HG03565 (cell line): Measurements from ENCODE around the gene RBM8A.

Experiments
- ATAC-seq: cut with Tn5 transposase; IDR thresholded peaks from one replicate; pipeline ENCODE4 v1.9.1; 2021; ENCODE audit warnings: mild to moderate bottlenecking, moderate library complexity; ENCODE audit not compliant: unreplicated experiment

The RBM8A gene

DNA sequence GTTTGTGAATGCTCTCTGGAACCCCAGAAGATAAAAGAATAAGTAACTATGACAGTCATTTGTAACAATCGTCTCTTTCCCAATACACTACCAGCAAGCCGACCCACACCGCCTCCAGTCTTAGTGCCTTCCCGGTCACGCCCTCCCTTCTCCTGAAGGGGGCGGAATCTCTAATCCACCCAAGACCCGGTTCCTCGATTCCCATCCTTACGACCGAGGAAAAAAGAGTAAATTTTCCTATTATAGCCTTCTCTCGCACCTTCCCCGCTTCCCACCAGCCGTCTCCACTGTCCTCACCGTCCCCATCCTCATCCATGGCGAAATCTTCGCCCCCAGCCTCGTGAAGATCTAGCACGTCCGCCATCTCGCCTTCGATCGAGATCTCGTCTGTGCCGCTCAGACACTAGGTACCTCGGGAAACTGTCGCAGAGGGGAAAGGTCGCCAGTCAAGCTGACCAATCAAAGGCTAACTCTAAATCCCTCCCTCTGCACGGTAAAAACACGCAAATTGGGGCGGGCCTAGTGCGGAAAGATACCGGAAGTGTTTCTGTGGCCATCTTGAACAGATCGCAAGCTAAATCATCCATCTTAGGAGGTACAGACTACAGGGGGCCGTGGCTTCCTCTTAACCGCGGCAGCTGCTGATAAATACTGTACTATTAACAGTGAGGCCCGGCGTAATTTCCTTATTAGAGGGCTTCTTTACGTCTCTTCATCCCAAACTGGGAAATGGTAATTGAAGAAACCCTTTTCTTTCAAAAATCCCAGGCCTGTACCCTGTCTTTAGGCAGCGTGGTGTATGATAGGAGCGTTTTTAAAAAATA is at the start of gene RBM8A:
TSS of gene RBM8A (minus strand) at position 422 of the 824 bp plus-strand sequence. CDS start at position 364, 58 bp downstream.
- ATAC-seq = peak; percentile 87

DNA sequence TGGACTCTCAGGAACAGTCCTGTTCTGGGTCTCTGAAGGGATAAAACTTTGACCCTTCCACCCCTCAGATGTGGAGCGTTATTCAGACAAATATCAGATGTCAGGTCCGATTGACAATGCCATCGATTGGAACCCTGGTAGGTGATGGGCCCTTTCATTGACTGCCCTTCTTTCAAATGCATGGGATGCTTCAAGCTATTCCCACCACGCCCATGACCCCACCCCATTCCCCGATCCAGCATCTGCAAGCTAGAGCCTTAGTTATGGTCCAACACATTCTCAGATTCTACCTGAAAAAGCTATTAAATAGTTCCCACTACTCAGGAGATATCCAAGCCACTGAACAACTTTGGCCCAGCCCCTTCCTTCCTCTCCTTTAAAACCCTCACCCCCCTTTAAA is 49.7 kb upstream of the RBM8A start:
- no peak for ATAC-seq

DNA sequence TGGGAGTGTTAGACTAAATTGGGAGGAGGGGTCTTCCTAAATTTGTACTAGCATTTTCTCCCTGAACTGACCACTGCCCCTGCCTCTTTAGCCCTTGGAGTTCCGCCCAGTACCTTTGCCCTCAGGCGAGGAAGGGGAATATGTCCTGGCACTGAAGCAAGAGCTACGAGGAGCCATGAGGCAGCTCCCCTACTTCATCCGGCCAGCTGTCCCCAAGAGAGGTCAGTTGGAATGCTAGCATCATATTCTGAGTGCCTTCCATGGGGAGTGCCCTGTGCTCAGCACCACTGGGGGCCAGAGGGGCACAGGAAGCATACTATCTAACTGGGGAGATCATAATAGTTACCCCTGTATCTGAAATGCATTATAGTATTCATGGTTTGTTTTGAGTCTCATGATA is 47.9 kb upstream of the RBM8A start:
- ATAC-seq = no peak

DNA sequence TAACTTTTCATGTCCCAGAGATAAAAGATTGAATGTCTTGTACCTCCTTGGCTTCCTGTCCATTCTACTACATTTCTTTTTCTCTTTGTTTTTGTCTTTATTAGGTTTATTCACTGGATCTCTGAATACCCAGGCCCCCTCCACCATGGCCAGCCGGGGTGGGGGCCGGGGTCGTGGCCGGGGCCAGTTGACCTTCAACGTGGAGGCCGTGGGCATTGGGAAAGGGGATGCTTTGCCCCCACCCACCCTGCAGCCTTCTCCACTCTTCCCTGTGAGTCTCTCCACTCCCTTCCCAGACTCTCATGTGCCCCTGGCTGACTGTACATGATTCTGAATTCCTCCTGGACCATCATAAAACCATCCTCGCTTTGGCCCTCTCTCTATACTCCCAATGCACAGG is 47.4 kb upstream of the RBM8A start:
- no peak for ATAC-seq

DNA sequence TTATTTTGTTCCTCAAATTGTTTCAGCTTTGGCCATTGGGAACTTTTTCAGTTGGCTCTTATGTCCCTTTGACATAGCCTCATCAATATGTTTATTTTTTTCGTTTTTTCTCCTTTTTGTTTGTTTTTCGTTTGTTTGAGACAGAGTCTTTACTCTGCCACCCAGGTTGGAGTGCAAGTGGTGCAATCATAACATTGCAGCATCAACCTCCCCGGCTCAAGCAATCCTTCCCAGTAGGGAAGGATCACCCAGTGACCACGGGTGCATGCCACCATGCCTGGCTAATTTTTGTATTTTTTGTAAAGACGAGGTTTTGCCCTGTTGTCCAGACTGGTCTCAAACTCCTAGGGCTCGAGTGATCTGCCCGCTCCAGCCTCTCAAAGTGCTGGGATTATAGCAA is 45.3 kb upstream of the RBM8A start:
- ATAC-seq = no peak

DNA sequence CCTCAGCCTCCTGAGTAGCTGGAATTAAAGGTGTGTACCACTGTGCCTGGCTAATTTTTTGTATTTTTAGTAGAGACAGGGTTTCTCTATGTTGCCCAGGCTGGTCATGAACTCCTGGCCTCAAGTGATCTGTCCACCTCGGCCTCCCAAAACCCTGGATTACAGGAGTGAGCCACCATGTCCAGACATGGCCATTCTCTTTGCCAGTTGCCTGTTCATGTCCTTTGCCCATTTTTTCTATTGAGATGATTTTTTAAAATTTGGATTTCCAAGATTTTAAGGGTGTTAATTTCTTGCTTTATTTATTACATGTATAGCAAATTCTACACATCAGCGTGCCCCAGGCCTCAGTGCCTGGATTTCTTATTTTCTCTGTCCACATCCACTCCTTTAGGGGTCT is 40.0 kb upstream of the RBM8A start:
- ATAC-seq = no peak

DNA sequence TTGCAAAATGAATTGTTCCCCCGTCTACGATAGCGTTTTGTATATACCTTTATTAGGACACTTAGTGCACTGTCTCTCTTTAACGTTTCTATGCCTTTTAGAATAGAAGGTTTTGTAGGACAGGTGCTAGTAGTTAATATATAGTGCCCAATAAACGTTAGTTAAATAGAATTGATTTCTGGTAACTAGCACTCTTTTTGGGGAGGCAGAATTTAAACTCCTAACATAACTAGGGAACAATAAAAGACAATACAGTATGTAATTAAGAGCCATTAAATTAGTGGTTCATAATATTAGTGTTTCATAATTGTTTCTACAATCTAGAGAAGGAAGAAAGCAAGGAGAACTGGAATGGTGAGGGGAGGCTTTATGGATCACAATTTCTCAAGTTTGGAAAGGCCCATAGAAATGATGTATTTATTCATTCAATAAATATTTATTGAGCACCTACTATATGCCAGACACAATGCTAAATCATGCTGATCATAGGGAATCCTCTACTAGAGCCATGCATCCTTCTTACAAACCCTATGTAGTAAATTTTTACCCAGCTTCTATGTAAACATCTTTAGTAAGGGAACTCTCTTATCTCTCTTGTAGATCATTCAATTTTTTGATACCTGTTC is 37.9 kb upstream of the RBM8A start:
- no peak for ATAC-seq

DNA sequence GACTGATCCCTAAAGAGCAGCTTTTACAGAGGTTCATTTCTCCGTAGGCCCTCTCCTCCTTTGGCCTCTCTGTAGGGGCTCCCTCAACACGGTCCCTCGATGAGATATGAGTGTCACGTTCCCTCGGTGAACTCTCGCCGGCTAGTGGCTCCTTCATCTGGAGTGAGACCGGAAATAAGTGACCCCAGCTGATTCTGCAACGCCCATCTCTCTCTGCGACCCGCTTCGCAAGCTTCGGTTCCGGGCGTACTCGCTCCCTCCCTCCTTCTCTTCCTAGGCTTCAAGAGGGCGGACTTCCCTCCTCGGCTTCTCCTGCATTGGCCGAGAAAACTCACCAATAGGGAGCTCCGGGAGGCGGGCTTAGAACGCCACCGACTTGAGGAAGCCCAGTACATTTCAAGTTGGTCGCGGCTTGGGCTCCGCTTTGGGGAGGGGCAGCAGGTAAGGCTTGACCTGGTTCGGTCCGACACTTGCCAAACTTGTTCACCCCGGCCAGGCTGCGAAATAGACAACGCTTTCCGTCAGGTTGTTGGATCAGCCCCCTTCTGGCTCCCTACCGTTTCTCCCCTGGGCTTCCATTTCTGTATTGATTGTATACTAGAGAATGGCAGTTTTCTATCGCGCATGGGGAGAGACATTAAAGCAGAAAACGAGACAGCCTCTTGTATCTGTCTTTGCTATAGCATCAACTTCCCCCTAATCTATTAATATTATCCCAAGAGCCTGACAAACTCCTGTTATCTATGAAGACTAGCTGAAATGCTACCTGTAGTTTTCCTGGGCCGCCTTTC is 37.2 kb upstream of the RBM8A start, which contains the start of the genes ANKRD34A and POLR3GL:
TSS of gene ANKRD34A (minus strand) at position 248 of the 791 bp plus-strand sequence. CDS start 2,816 bp downstream, outside the sequence.
TSS of gene POLR3GL (plus strand) at position 363 of the 791 bp plus-strand sequence. CDS start 10,176 bp downstream, outside the sequence.
- peak; percentile 67 for ATAC-seq

DNA sequence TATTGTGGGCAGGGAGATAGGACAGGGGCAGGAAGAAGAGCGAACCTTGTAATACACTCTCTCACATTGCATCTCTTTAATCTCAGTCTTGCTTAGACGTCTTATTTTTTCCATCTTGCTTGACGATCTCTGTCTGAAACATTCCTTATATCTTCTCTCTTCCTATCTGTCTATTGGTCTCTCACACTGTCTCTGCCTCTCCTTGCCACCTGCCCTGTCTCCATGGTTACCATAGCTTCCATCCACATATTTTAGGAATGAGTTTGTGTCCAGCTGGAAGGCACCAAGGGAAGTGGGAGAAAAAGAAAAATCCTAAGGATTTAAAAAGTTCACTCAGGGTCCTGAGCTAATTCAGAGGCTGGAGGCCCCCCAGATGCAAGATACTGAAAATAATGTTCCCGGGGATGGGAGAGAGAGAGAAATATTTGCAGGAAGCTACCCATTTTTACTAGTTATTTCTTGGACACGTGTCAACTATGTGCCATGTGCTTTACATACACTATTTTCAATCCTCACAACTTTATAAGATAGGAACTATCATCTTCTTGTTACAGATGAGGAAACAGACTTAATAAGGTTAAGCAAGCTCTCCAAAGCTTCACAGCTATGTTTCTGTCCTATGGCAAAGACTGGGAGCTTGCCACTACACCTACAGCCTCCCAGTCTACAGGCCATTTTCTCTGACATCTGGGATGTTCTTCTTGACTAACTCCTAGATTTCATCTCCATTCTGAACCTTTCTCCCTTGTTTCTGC is 36.2 kb upstream of the RBM8A start:
- ATAC-seq = no peak

DNA sequence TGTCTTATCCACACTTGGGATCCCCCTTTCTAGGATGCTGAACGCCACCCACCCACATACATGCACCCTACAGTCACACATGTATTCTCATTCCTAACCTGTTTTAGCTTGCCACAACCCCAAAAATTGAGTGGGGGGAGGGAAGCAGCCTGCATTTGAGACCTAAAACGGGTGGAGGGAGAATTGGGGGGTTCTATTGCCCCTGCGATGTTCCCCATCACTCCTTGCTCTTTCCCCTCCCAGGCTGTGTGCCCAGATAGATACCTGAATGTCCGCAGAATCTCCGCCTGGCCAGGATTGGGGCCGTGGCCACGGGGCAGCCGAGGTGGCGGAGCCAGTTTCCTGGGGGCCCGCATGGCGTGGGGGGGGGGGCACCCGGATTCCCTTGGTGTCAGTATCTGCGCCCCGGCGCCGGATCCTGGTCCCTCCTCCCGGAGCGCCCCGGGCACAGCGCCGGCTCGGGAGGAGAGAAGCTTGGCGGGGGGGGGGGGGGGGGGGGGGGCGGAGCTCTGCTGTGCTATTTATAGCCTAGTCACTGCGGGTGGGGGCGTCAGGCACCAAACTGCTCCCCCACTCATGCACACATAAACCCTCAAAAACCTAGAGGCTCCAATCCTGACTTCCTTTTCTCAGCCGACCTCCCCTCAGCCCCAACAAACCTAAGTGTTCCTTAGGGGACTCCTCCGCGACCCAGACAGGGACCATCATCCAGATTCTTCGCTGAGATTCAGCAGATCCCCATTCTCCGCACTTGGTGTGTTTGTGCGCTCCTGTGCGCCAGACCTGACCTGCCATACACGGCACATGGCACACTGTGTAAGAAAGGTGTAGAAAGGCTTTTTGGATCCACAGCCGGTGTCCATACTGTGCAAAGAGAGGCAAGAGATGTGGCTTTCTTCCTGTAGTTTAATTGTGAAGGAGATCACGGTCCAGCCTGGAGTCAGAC is 35.1 kb upstream of the RBM8A start:
- no peak for ATAC-seq

DNA sequence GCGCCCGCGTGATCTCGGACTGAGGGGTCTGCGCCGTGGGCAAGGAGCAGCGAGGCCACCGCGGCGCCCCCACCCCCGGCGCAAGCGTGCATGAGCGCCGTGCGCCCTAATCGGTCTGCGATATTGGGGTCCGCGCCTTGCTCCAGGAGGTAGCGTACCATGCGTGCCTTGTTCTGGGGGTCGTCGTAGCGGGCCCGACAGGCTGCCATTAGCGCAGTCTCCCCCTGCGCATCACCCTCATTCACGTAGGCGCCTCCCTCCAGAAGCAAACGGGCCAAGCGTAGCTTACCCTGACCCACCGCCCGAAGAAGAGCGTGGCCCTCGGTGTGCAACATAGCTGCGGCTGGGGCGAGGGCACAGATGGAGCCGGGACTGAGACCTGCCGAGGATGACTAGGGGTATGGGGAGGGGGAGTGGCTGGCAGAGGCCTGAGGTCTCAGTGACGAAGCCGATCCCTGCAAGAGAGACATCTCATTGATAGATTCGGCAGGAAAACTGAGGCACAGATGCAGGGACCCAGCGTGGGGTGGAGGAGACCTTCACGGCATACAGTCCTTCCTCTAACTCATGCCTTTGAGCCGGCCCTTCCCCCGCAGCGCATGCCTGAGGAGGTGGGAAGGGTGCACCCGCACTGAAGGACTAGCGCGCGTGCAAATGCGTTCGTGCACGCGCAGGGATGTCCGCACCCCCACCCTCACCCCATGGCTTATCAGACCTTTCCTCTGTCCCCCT is 34.3 kb upstream of the RBM8A start:
- no peak for ATAC-seq

DNA sequence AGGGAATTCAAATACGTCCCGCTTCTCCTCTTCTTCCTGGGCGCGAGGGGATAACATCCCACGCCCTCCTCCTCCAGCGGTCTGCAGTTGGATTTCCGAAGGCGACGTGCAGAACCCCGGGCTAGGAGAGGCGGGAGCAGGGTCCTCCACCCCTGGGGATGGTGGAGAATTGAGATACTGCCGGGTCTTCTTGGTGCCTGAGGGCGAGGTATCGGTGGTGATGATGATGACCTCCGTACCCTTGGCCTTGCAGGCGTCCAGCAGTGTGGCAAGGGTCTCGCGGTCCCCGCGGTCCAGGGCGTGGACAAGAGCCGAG is 33.8 kb upstream of the RBM8A start:
- ATAC-seq = no peak

DNA sequence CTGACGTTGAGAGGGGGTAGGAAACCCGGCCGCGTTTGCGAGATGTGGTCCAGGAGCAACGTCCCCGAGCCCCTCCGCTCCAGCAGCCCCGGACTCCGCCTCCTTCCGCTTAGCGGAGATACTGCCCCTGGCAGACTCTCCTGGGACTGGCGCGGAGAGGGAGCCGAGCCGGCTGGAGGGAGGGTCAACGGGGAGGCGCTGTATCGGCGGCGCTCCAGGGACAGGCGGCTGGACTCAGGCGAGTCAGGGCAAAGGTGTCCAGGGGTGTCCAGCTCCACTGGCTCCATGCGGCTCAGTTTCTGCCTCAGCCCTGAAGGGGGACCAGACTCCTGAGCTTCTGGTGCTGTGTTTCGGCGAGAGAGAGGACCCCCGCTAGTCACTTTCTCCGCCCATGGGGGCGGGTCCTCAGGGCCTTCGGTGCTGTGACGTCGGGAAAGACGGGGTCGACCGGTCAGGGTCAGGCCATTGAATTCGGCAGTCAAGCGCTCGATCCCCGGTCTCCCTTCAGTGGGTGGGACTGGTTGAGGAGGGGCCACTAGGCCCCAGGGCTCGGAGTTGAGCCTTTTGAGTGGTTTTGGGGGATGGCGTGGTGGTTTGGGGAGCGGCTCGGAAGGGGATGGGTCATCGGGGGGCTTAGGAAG is 33.3 kb upstream of the RBM8A start:
- no peak for ATAC-seq

DNA sequence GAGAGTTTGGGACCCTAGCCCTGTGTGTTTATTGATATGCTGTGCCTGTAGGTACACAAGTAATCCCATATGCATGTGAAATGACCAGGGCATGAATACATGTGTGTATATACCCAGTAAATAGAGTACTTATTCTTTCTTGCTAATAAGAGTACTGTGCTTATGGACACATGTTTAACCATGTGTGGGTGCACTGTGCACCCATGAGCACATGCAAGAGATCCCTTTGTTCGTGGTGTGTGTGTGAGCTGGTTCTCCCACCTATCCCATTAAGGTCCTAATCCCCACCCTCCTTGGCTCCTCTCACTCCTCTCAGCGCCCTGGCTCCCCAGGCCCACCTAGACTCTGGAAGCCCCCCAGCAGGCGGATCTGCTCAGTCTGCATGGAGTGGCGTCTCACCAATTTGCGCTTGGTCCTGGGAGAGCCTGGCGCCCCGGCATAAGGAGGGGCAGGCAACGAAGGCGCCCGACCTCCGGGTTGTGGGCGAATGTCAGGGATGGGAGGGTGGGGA is 32.7 kb upstream of the RBM8A start:
- ATAC-seq = no peak

DNA sequence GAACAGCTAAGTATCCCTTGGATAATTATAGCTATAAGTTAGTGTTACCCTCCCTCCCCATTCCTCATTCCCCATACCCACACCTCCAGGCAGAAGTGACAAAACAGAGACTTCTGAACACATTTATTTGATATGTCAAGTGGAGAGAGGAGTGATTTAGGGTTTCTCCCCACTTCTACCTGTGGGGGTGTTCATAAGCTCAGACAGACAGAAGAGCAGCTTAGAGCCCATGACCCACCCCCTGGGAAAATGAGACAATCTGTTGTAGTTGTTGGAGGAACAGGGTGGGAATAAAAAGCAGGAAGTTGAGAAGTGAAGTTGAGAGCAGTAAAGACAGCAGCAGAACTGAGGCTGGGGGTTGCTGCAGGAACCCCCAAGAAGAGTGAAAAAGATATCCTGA is 32.0 kb upstream of the RBM8A start:
- ATAC-seq = no peak

DNA sequence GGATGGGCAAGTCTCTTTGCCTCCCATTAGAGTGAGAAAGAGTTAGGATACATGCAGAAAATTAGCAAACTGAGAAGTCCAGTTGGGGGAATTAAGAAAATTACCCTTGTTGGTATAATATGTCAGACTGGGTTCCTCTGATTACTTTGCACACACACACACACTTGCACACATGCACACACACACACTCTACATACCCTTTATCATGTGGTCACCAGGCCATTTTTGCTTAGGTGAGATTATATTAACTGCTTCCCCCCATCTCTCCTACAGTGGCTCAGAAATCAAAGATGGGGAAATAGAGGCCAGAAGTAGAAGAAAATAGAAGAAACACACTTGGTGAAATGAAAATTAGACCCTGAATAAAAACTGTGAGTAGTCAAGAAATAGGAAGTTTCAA is 31.4 kb upstream of the RBM8A start:
- ATAC-seq = no peak

DNA sequence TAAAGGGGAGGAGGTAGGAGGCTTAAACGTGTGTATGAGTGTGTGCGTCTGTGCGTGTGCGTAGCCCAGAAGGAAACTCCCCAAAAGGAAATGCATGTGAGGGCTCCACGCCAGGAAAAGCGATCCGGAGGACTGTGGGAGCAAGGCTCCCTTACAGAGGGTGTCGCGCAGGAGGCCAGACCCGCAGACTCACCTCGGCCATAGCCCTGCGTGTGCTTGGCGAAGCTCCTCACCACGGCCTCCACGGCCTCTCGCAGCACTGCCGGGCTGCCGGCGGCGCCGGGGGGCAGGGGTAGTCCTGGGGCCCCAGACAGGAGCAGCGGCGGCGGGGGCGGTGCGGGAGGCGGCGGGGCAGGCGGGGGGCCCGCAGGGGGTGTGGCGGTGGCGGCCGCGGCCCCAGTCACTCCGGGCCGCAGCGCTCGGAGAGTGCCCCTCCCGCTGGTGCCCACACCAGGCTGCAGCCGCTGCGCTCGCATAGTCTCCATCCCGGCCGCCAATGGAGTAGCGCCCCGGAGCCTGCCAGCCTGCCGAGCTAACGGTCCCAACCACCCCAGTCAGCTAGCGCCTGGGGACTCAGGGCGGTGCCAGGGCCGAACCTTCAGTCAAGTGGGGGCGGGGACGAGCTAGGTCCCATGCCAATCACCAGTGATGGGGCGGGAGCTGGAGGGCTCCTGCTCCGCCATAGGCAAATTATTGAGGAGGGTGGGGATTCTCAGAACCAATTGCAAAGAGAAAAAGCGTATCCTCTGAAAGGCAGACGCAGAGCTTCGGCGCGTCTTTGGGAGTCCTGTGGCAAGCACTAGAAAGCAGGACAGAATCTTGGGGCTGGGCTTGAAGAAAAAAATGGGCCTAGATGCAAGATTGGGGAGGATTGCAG is 30.4 kb upstream of the RBM8A start, which contains the start of gene LIX1L:
TSS of gene LIX1L (minus strand) at position 575 of the 877 bp plus-strand sequence. CDS start at position 485, 90 bp downstream.
- peak; percentile 80 for ATAC-seq
